ENCODE measurements around the gene PUSL1.

Gene PUSL1

GRCh38 chr1:1325288-1326074 is 17.1 kb downstream of the PUSL1 start:
- no peak for DNase-seq (ENCODE audit: low read depth)

DNA sequence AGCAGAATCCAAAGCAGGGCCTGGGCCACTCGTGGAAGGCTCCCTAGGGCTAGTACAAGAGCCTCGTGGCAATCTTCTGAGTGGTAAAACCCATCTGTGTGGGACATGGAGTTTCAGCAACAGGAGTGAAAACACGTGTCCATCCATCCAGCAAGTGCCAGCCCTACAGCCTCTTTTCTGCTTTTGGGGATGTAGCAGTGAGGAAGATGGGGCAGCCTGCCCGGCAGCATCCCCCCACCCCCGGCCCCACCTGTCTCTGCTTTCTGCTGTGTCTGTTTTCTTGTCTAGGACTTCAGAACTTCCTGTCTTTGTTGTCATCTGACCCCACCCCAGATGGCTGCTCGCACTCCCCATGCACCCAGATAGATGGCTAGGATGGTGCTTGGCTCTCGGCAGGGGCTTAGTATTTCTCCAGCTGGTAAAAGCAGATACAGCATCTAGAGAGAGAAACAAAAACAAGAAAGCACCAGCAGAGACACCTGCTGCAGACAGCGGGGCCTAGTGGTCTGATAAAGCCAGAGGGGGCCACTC is 17.7 kb downstream of the PUSL1 start:
- no peak for DNase-seq (ENCODE audit: low read depth)

DNA sequence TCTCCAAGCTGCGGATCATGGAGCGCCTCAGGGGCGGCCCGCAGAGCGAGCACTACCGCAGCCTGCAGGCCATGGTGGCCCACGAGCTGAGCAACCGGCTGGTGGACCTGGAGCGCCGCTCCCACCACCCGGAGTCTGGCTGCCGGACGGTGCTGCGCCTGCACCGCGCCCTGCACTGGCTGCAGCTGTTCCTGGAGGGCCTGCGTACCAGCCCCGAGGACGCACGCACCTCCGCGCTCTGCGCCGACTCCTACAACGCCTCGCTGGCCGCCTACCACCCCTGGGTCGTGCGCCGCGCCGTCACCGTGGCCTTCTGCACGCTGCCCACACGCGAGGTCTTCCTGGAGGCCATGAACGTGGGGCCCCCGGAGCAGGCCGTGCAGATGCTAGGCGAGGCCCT is 18.9 kb downstream of the PUSL1 start:
- no peak for DNase-seq (ENCODE audit: low read depth)

DNA sequence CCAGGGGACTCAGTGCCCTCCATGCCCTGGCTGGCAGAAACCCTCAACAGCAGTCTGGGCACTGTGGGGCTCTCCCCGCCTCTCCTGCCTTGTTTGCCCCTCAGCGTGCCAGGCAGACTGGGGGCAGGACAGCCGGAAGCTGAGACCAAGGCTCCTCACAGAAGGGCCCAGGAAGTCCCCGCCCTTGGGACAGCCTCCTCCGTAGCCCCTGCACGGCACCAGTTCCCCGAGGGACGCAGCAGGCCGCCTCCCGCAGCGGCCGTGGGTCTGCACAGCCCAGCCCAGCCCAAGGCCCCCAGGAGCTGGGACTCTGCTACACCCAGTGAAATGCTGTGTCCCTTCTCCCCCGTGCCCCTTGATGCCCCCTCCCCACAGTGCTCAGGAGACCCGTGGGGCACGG is 19.9 kb downstream of the PUSL1 start:
- DNase-seq (ENCODE audit: low read depth) = no peak

GRCh38 chr1:1329304-1330210 is 21.2 kb downstream of the PUSL1 start:
- DNase-seq (ENCODE audit: low read depth) = no peak

DNA sequence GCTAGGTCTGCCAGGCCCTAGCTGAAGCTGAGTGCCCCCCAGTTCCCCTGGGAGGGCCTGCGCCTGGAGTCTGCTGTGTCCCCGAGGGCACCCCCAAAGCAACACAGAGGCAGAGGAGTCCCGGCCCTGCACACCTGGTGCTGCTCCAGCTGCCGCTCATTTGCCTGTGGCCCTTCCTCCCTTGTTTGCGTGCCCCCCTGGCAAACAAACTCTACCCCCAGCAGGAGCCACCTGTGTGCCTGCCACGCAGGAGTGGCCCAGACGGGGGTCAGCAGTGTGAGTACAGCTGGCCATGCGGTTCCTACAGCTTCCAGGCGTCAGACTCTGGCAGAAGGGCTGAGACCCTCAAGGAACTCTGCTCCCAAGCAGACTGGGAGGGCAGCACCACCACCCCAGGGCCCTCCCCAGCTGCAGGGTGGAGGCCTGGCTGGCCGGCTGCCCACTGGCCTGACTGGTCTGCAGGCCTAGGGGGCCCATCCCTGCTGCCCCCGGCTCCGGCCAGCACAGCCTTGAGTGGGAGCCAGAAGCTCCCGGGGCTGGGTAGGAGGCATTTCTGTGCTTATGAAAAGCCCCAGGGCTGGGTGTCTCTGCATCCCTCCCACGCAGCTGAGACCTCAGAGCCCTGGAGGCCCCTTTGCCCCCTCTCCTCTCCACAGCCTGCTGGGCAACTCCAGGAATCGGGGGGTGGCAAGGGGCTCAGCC is 22.1 kb downstream of the PUSL1 start:
- DNase-seq (ENCODE audit: low read depth) = no peak

- DNase-seq (ENCODE audit: low read depth) = no peak
Measured at GRCh38 chr1:1331068-1331965, 22.9 kb downstream of the PUSL1 start, which contains the start of gene TAS1R3. Gene TAS1R3, plus strand, starts transcription at chr1:1331280. Its CDS starts 66 bp downstream, at chr1:1331346.

GRCh38 chr1:1332031-1332755 is 23.8 kb downstream of the PUSL1 start:
- no peak for DNase-seq (ENCODE audit: low read depth)

DNA sequence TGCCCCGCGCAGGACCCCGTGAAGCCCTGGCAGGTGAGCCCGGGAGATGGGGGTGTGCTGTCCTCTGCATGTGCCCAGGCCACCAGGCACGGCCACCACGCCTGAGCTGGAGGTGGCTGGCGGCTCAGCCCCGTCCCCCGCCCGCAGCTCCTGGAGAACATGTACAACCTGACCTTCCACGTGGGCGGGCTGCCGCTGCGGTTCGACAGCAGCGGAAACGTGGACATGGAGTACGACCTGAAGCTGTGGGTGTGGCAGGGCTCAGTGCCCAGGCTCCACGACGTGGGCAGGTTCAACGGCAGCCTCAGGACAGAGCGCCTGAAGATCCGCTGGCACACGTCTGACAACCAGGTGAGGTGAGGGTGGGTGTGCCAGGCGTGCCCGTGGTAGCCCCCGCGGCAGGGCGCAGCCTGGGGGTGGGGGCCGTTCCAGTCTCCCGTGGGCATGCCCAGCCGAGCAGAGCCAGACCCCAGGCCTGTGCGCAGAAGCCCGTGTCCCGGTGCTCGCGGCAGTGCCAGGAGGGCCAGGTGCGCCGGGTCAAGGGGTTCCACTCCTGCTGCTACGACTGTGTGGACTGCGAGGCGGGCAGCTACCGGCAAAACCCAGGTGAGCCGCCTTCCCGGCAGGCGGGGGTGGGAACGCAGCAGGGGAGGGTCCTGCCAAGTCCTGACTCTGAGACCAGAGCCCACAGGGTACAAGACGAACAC is 24.5 kb downstream of the PUSL1 start:
- DNase-seq (ENCODE audit: low read depth) = no peak

- DNase-seq (ENCODE audit: low read depth) = no peak
Measured at GRCh38 chr1:1333551-1334241, 25.3 kb downstream of the PUSL1 start.

- no peak for DNase-seq (ENCODE audit: low read depth)
Measured at GRCh38 chr1:1334835-1335234, 26.4 kb downstream of the PUSL1 start.

- no peak for DNase-seq (ENCODE audit: low read depth)
Measured at GRCh38 chr1:1335283-1335682, 26.9 kb downstream of the PUSL1 start.

DNA sequence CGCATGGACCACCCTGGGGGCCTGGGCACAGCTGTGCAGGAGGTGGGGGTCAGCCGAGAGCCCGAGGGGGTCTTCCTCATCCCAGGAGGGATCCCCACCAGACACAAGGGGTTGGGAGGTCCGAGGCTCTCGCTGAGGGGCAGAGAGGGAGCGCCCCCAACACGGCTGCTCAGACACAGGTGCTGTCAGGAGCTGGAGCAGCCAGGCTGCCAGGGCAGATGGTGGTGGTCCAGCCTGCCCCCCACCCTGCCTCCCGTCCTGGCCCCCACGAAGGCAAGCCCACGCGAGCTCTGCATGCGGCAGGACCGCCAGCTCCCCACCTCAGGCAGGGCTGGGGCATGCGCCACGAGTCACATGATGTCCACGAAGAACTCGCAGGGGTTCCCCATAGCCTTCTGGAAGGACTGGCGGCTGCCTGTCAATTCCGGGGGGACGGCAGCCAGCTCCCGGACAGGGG is 27.4 kb downstream of the PUSL1 start:
- no peak for DNase-seq (ENCODE audit: low read depth)

- no peak for DNase-seq (ENCODE audit: low read depth)
Measured at GRCh38 chr1:1336446-1336845, 28.0 kb downstream of the PUSL1 start.

DNA sequence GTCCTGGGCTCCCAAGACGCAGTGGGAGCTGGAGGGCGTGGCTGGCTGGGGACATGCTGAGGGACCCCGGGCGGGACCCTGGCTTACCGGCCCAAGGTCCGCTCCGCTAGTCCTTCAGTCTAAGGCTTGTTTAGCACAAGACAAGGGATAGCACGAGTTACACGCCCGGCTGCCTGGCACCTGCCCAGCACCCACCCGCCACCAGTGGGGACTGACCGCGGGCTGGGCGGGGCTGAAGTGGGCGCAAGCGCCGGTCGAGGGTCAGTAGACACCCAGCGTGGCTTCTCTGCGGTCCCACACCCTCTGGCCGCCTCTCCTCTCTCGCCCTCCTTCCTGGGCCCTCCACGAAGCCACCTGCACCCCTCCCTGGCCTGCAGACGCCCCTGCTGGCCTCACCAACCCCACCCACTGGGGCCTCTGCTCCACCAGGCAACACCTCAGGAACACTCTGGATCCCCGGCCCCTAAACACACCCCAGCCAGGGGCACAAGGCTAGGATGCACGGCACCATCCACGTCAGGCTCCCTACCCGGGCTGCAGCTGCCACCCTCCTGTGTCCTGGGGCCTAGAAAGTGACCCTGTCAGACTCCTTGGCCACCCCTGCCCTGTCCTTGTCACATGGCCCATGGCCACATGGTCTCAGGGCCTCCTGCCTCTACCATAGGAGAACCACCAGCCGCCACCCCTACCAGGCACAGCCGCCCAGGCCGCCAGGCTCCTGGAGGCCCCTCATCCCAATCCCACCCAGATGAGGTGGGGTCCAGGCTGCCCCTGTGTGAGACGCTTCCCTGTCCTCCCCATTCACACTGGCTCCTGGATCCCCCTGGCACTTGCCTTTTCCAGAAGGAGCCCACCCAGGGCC is 28.8 kb downstream of the PUSL1 start:
- no peak for DNase-seq (ENCODE audit: low read depth)

DNA sequence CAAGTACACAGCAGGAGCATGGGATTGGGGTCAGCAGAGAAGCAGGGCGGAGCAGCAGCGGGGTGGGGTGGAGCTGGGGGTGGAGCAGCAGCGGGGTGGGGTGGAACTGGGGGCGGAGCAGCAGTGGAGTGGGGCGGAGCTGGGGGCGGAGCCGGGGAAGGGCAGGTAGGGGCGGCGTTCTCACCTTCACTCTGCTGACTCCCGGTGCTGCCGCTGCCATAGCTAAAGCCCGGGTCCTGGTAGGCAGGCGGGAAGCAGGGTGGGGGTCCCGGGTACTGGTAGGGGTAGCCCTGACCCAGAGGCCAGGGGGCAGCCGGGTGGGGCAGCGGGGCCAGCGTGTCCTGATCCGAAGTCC is 29.4 kb downstream of the PUSL1 start:
- DNase-seq (ENCODE audit: low read depth) = no peak

GRCh38 chr1:1338278-1338677 is 29.9 kb downstream of the PUSL1 start:
- no peak for DNase-seq (ENCODE audit: low read depth)

DNA sequence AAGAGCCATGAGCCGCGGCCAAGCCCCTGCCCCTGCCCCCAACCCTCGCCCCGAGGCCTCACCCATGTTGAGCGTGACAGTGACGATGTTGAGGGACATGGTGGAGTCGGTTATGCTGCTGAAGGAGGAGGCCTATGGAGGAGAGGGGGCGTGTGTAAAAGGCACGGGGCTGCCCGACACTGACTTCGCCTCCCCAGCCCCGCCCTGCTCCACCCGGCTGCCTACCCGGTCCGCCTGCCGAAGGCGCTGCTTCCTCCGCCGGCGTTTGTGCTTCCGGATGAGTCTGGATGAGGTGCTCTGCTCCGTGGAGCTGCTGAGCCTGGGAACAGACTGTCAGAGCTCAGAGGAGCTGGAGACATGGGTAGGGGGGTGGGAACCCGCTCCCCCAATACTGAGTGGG is 31.8 kb downstream of the PUSL1 start:
- DNase-seq (ENCODE audit: low read depth) = no peak

Measured in CMK (cell line).